ENCODE measurements around the gene POGZ. TPM values are rescaled to one million over a fixed set of nuclear protein-coding genes. Genes with fewer than 3 reads are reported as not detected.
A peak's percentile ranks its signal among the peaks of the same experiment; 100 is the strongest.

POGZ gene
- total and polyA plus RNA-seq, 2 of the 13 experiments (the other 11 are each of a cell fraction or from before 2014, with no cell fraction given) = 15.3 to 45.6 TPM

- TF ChIP-seq SMAD1 (CRISPR knock-in tag; IDR thresholded peaks at IDR 0.05; ENCODE audit: borderline replicate concordance, low read depth) (no peak), ZNF513 (CRISPR knock-in tag; conservative IDR thresholded peaks at IDR 0.05) (no peak), HOMEZ (CRISPR knock-in tag; IDR thresholded peaks at IDR 0.05; ENCODE audit: low read depth) (no peak), MTF2 (CRISPR knock-in tag; IDR thresholded peaks at IDR 0.05; ENCODE audit: borderline replicate concordance) (no peak), TEF (CRISPR knock-in tag; IDR thresholded peaks at IDR 0.05) (peak; percentile 60; the same call in 1 of the 2 replicates), MED1 (CRISPR knock-in tag; IDR thresholded peaks at IDR 0.05) (peak; percentile 15; the same call in 1 of the 2 replicates), ZNF350 (CRISPR knock-in tag; IDR thresholded peaks at IDR 0.05; ENCODE audit: borderline replicate concordance, low read depth) (no peak), CEBPZ (IDR thresholded peaks at IDR 0.05; ENCODE audit: low read length) (no peak), GMEB1 (CRISPR knock-in tag; IDR thresholded peaks at IDR 0.05; ENCODE audit: borderline replicate concordance) (no peak), LCORL (IDR thresholded peaks at IDR 0.05) (peak; percentile 46; the same call in 1 of the 2 replicates), LCORL (CRISPR knock-in tag; IDR thresholded peaks at IDR 0.05) (no peak), KDM5B (CRISPR knock-in tag; IDR thresholded peaks at IDR 0.05; ENCODE audit: borderline replicate concordance) (no peak), KLF12 (CRISPR knock-in tag; IDR thresholded peaks at IDR 0.05; ENCODE audit: borderline replicate concordance) (0 out of 2 replicates have a peak, but pooled peaks have one; percentile 51), POLR2A (IDR thresholded peaks at IDR 0.05; ENCODE audit: insufficient read depth in 1 of 2, low read depth in 2 of 2, low read length in 2 of 2) (peak in 1 of 2 experiments; percentile 36; a peak in 1 of 4 replicates), ZBTB7B (CRISPR knock-in tag; IDR thresholded peaks at IDR 0.05) (0 out of 2 replicates have a peak, but pooled peaks have one; percentile 22), THRA (CRISPR knock-in tag; IDR thresholded peaks at IDR 0.05; ENCODE audit: borderline replicate concordance) (no peak), HDAC2 (CRISPR knock-in tag; IDR thresholded peaks at IDR 0.05) (0 out of 2 replicates have a peak, but pooled peaks have one; percentile 13), EED (CRISPR knock-in tag; IDR thresholded peaks at IDR 0.05) (no peak)
Measured at GRCh38 chr1:151457911-151458801, 1.1 kb downstream of the POGZ start (continued).

Measured in HepG2 (cell line).